Naive thymus-derived CD4-positive, alpha-beta T cell (primary cell): ENCODE data around the gene CAMK2N1. TPM values are rescaled to one million over a fixed set of nuclear protein-coding genes. Genes with fewer than 3 reads are reported as not detected.
A peak's percentile ranks its signal among the peaks of the same experiment; 100 is the strongest.

Experiments
- ATAC-seq: fragments of 150-1000 bp; cut with Tn5 transposase; 2 replicates; pipeline ENCODE4 v1.10.0; 2021; ENCODE audit warnings: mild to moderate bottlenecking, moderate library complexity
- CTCF ChIA-PET: fragments of 350-600 bp; sonication (Branson Sonifier 250); formaldehyde crosslinking; loops from one replicate; lab custom pipeline; 2021; ENCODE audit warnings: antibody characterized with exemption; lab: Charles Lee
- POLR2A ChIA-PET: fragments of 350-600 bp; sonication (Branson Sonifier 250); formaldehyde crosslinking; loops from one replicate; lab custom pipeline; 2021; ENCODE audit warnings: antibody characterized with exemption, inconsistent platforms; lab: Charles Lee
- DNase-seq, 9 donors: peaks; one replicate each; pipeline versions ENCODE4 v3.0.0 to v3.0.0-alpha.2; 2020 to 2022; ENCODE audit warnings: mixed read lengths in 1 of 9
- H3K27ac ChIP-seq: one replicate; pipeline ENCODE4 v1.7.0; 2013; ENCODE audit warnings: mild to moderate bottlenecking, low read depth, low read length, moderate library complexity
- H3K27me3 ChIP-seq, 2 donors: one replicate each; pipeline ENCODE4 v1.7.0; 2013; ENCODE audit warnings: low read length in 2 of 2, mild to moderate bottlenecking in 2 of 2, moderate library complexity in 2 of 2; ENCODE audit not compliant: control insufficient read depth in 2 of 2, insufficient read depth in 2 of 2
- H3K36me3 ChIP-seq, 3 experiments: 1 replicate in 2 of 3; 2 replicates in 1 of 3; pipeline ENCODE4 v1.7.0; 2013; ENCODE audit warnings: low read length in 3 of 3, mild to moderate bottlenecking in 3 of 3, moderate library complexity in 1 of 3; ENCODE audit not compliant: insufficient read depth in 3 of 3, control insufficient read depth in 2 of 3
- H3K4me1 ChIP-seq, 2 donors: one replicate each; pipeline ENCODE4 v1.7.0; 2013; ENCODE audit warnings: low read length in 2 of 2, mild to moderate bottlenecking in 2 of 2, moderate library complexity in 1 of 2; ENCODE audit not compliant: control insufficient read depth in 2 of 2, insufficient read depth in 2 of 2
- H3K4me3 ChIP-seq: 2 replicates; pipeline ENCODE4 v1.7.0; 2013; ENCODE audit warnings: mild to moderate bottlenecking, low read length
- H3K9me3 ChIP-seq, 3 experiments: 1 replicate in 2 of 3; 2 replicates in 1 of 3; pipeline ENCODE4 v1.7.0; 2013; ENCODE audit warnings: low read length in 3 of 3; ENCODE audit not compliant: control insufficient read depth in 2 of 3
- H3K27ac Mint-ChIP-seq, 9 donors: one replicate each; pipeline ENCODE4 v1.8.0; 2020 to 2022; ENCODE audit warnings: mixed read lengths in 9 of 9, mild to moderate bottlenecking in 8 of 9, moderate library complexity in 5 of 9, inconsistent platforms in 2 of 9
- H3K27me3 Mint-ChIP-seq, 5 donors: one replicate each; pipeline ENCODE4 v1.8.0; 2021 to 2022; ENCODE audit warnings: mixed read lengths in 5 of 5, mild to moderate bottlenecking in 1 of 5
- H3K36me3 Mint-ChIP-seq, 5 donors: one replicate each; pipeline ENCODE4 v1.8.0; 2020 to 2022; ENCODE audit warnings: mixed read lengths in 5 of 5, mild to moderate bottlenecking in 3 of 5, inconsistent platforms in 1 of 5
- H3K4me1 Mint-ChIP-seq, 7 donors: one replicate each; pipeline ENCODE4 v1.8.0; 2020 to 2022; ENCODE audit warnings: mixed read lengths in 7 of 7, mild to moderate bottlenecking in 3 of 7, inconsistent platforms in 1 of 7
- H3K4me3 Mint-ChIP-seq, 10 donors: one replicate each; pipeline ENCODE4 v1.8.0; 2020 to 2022; ENCODE audit warnings: mild to moderate bottlenecking in 10 of 10, mixed read lengths in 10 of 10, moderate library complexity in 6 of 10, inconsistent platforms in 2 of 10
- H3K9me3 Mint-ChIP-seq, 11 donors: one replicate each; pipeline ENCODE4 v1.8.0; 2020 to 2022; ENCODE audit warnings: mixed read lengths in 11 of 11, mild to moderate bottlenecking in 4 of 11, inconsistent platforms in 1 of 11, moderate library complexity in 1 of 11
- intact Hi-C, 2 donors: fragments of 100-400 bp; cut with micrococcal nuclease; formaldehyde crosslinking; loops; one replicate each; pipeline ENCODE4 v1.15.1; 2023
- polyA plus RNA-seq, 2 donors: library from polyadenylated mRNA; unstranded; fragments of 300-500 nt; fragmentation: Illumina TruSeq; gene quantifications; one replicate each; pipeline ENCODE4 v1.2.3, GENCODE V29; 2021
- total RNA-seq, 6 experiments: library from RNA in 5 of 6; stranded (reverse) in 5 of 6; gene quantifications; 1 replicate in 5 of 6; 2 replicates in 1 of 6; pipeline ENCODE4 v1.2.3 and lab custom pipeline; 2021 to 2026

Gene CAMK2N1
- total and polyA plus RNA-seq, 7 experiments from 2014 or later: 0.08 to 3.8 (median 2.4) TPM

DNA sequence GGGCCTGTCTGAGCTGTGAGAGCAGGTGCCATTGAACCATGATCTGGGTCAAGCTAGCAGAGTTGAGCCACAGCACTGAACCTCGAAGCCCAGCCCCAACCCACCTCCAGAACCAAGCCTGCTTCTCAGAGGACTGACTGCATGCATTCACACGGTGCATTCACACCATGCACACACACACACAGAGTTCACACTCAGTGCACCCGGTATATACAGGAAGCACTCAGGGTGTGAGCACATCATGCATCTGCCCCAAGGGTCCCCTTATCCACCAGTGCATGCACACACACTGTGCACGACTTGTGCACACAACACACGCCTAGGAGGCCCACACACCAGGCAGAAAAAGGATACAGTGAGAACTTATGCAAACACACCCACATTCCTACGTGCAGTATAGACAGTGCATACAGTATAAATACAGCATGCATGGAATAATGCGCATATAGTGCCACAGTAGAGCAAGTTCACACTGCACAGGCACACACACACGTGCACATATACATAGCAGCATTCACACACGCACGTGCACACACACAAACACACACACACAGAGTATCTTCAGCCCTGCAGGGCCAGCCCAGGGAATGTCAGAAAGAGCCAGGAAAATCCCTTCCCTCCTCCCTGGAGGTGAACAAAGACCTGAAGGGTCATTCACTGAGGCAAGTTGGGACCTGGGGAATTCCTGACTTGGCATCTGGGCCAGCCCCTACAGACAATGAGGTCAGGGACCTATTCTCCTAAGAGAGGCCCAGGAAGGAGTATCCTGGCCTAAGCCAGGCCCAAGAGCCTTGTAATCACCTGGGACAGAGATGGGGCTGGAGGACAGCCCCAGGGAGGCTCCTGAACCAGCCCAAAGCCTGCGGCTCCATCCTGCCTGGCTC is 42.1 kb downstream of the CAMK2N1 start:
- Mint-ChIP-seq H3K4me3 (no peak overlapping the region), H3K27ac (no peak overlapping the region), H3K36me3 (no peaks in the 10 kb centered on the region), H3K27me3 (peaks cover 8 to 16% (median 13%) of the 10 kb centered on the region in 5 donors), H3K4me1 (peaks cover 0 to 2% (median 0%) of the 10 kb centered on the region in 7 donors), H3K9me3 (no peaks in the 10 kb centered on the region)
- intact Hi-C loops: no loop called here
- H3K27me3 ChIP-seq: no peaks in the 10 kb centered on the region
- no peak for DNase-seq
- H3K36me3 ChIP-seq: no peaks in the 10 kb centered on the region
- ChIA-PET POLR2A (interaction anchor here (1.1 kb wide), 1 partner anchor 21 kb away, joined by 3 read pairs; no protein-coding TSS in a partner anchor), CTCF (no interaction called here)
- H3K27ac ChIP-seq: no peak overlapping the region
- peak; percentile 8 for ATAC-seq
- no peaks in the 10 kb centered on the region for H3K9me3 ChIP-seq
- H3K4me1 ChIP-seq: no peaks in the 10 kb centered on the region
- no peak overlapping the region for H3K4me3 ChIP-seq

DNA sequence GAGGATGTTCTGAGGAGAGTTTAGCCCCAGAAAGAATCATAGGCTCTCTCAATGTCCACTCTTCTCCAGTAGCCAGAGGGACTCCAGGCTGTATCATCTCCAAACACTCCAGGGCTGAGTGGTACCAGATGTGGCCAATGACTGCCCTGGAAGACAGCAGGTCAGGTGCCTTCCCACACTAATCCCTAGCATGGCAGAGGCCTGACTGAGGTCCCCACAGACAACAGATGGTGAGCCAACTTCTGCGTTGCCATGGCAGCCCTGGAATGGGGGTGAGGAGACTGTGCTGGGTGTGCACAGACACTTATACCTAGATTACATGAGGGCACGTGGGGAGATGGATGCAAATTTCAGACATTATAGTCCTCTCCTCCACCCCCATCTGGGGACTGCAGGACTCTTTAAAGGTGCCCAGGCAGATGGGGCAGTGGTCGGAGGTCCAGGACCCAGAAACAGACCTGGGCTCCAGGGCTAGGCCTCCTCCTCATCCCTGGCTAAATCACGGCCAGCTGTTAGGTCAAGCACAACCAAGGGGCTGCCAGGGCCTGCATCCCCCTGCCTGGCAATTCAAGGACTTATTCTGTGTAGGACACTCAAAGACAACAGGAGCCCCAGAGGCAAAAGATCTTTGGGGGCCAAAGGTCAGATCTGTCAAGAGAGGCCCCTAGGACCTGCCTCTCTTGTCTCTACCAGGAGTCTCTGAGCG is 42.9 kb downstream of the CAMK2N1 start:
- no peak overlapping the region for H3K27ac Mint-ChIP-seq

DNA sequence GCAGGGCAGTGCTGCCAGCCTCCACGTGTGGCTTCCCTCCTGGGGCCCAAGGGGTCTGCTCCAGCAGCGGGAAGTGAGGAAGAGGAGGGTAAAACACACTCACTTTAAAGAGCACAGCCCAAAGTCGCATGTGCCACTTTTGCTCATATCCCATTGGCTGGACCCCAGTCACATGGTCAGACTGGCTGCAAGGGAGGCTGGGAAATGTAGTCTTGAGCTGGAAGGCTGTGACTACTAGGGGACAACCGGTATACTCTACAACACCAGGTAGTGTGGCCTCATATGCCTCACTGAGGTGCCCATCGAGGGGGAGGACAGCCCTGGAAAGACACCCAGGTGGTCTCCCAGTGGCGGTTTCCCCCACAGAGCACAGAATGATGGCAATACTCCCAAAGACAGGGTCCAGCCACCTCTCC is 45.2 kb downstream of the CAMK2N1 start:
- H3K4me1 Mint-ChIP-seq: peaks cover 0 to 2% (median 0%) of the 10 kb centered on the region in 7 donors
- ATAC-seq (peak; percentile 74), DNase-seq (peak in 7 of 9 donors; percentile 2 to 39 (median 29))
- H3K4me1 ChIP-seq: no peaks in the 10 kb centered on the region
- ChIA-PET CTCF (no interaction called here), POLR2A (no interaction called here)
- no peaks in the 10 kb centered on the region for H3K36me3 Mint-ChIP-seq
- intact Hi-C loops: no loop called here
- H3K27ac Mint-ChIP-seq: no peak overlapping the region
- H3K9me3 Mint-ChIP-seq: no peaks in the 10 kb centered on the region
- H3K27ac ChIP-seq: no peak overlapping the region
- no peak overlapping the region for H3K4me3 ChIP-seq
- no peak overlapping the region for H3K4me3 Mint-ChIP-seq
- H3K36me3 ChIP-seq: no peaks in the 10 kb centered on the region
- no peaks in the 10 kb centered on the region for H3K9me3 ChIP-seq
- no peaks in the 10 kb centered on the region for H3K27me3 ChIP-seq
- H3K27me3 Mint-ChIP-seq: peaks cover 5 to 12% (median 5%) of the 10 kb centered on the region in 5 donors

More for the DNA sequence above, 42.9 kb downstream of the CAMK2N1 start:
- POLR2A ChIA-PET: interaction anchor here (1.1 kb wide), 1 partner anchor 20 kb away, joined by 3 read pairs; no protein-coding TSS in a partner anchor
- H3K9me3 ChIP-seq: no peaks in the 10 kb centered on the region
- no peak overlapping the region for H3K4me3 Mint-ChIP-seq
- DNase-seq (no peak), ATAC-seq (no peak)
- no peak overlapping the region for H3K4me3 ChIP-seq
- H3K27me3 Mint-ChIP-seq: peaks cover 8 to 13% (median 9%) of the 10 kb centered on the region in 5 donors
- CTCF ChIA-PET: no interaction called here
- H3K4me1 Mint-ChIP-seq: peaks cover 0 to 2% (median 0%) of the 10 kb centered on the region in 7 donors
- H3K9me3 Mint-ChIP-seq: no peaks in the 10 kb centered on the region
- no peak overlapping the region for H3K27ac ChIP-seq
- no peaks in the 10 kb centered on the region for H3K36me3 Mint-ChIP-seq
- H3K36me3 ChIP-seq: no peaks in the 10 kb centered on the region
- H3K27me3 ChIP-seq: no peaks in the 10 kb centered on the region
- intact Hi-C loops: no loop called here
- H3K4me1 ChIP-seq: no peaks in the 10 kb centered on the region

DNA sequence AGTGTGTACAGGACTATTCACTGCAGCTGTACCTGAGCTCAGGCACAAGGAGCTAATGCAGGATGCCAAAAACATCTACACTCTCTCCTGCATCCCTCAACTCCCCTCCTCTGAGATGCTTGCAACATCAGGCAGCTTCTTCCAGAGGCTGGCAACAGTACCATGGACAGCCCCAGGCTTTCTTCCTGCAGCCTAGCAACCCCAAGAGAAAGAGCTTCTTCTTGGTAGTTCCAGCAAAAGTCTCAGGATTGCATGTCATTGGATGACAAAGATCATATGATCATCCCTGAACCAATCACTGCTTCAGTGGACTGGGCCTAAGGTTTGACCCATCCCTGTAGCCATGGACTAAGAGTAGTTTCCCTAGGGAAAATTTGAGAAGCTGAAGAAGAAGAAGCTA is 46.7 kb downstream of the CAMK2N1 start:
- Histone ChIP-seq H3K4me3 (no peak overlapping the region), H3K4me1 (no peaks in the 10 kb centered on the region), H3K27me3 (no peaks in the 10 kb centered on the region), H3K36me3 (no peaks in the 10 kb centered on the region), H3K27ac (no peak overlapping the region), H3K9me3 (no peaks in the 10 kb centered on the region)
- ChIA-PET CTCF (interaction anchor here (0.6 kb wide), 1 partner anchor 204 kb away, joined by 4 read pairs; no protein-coding TSS in a partner anchor), POLR2A (no interaction called here)
- no peaks in the 10 kb centered on the region for H3K36me3 Mint-ChIP-seq
- intact Hi-C loops: no loop called here
- no peak for DNase-seq
- no peak for ATAC-seq
- H3K27ac Mint-ChIP-seq: no peak overlapping the region
- no peaks in the 10 kb centered on the region for H3K9me3 Mint-ChIP-seq
- peaks cover 5 to 27% (median 18%) of the 10 kb centered on the region in 5 donors for H3K27me3 Mint-ChIP-seq
- H3K4me3 Mint-ChIP-seq: no peak overlapping the region
- H3K4me1 Mint-ChIP-seq: peaks cover 0 to 2% (median 0%) of the 10 kb centered on the region in 7 donors

DNA sequence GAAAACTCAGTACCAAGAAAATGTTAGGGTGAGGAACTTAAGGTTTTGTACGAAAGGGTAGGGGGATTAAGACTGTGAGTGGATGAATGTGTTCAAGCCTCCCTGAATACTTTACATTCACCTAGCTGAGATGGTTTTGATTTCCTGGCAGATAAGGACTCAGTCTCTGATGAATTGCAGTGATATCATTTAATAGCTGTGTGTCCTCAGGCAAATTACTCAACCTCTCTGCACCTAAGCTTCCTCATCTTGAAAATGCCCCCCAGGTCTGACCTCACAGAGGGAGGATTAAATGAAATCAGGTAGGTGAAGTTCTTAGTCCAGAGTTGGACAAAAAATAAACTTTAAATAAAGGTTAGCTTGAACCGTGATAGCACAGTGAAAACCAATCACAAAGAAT is 48.4 kb downstream of the CAMK2N1 start:
- no peaks in the 10 kb centered on the region for H3K27me3 ChIP-seq
- H3K4me3 Mint-ChIP-seq: no peak overlapping the region
- no peaks in the 10 kb centered on the region for H3K9me3 Mint-ChIP-seq
- H3K27ac Mint-ChIP-seq: no peak overlapping the region
- H3K36me3 Mint-ChIP-seq: no peaks in the 10 kb centered on the region
- no peak overlapping the region for H3K4me3 ChIP-seq
- intact Hi-C loops: no loop called here
- no peak overlapping the region for H3K27ac ChIP-seq
- H3K9me3 ChIP-seq: no peaks in the 10 kb centered on the region
- no peak for ATAC-seq
- H3K27me3 Mint-ChIP-seq: peaks cover 12 to 31% (median 27%) of the 10 kb centered on the region in 5 donors
- no peaks in the 10 kb centered on the region for H3K36me3 ChIP-seq
- peaks cover 0 to 2% (median 0%) of the 10 kb centered on the region in 7 donors for H3K4me1 Mint-ChIP-seq
- no peak for DNase-seq
- CTCF ChIA-PET: no interaction called here
- POLR2A ChIA-PET: no interaction called here
- H3K4me1 ChIP-seq: no peaks in the 10 kb centered on the region

DNA sequence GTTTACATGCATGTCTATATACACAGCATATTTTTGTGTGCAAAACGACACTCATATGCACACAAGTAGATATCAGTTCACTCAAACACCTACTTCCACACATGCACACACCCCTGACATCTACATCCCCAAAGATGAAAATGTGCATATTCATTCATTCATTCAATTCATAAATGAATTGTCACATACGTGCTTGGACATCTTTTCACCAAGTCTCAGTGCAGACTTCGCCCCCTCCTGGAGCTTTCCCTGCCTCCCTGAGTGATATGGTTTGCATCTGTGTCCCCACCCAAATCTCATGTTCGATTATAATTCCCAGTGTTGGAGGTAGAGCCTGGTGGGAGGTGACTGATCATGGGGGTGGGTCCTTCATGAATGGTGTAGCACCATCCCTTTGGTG is 53.1 kb downstream of the CAMK2N1 start:
- DNase-seq: no peak
- Mint-ChIP-seq H3K9me3 (no peaks in the 10 kb centered on the region), H3K36me3 (no peaks in the 10 kb centered on the region), H3K27me3 (peaks cover 29 to 55% (median 52%) of the 10 kb centered on the region in 5 donors), H3K27ac (no peak overlapping the region), H3K4me1 (no peaks in the 10 kb centered on the region), H3K4me3 (no peak overlapping the region)
- no peak overlapping the region for H3K27ac ChIP-seq
- intact Hi-C loops: loop anchor here in 1 of 2 donors (5.0 kb wide), 1 partner anchor 516 kb away; no protein-coding TSS in a partner anchor
- H3K36me3 ChIP-seq: no peaks in the 10 kb centered on the region
- CTCF ChIA-PET: no interaction called here
- POLR2A ChIA-PET: no interaction called here
- no peak for ATAC-seq
- H3K4me1 ChIP-seq: no peaks in the 10 kb centered on the region
- H3K4me3 ChIP-seq: no peak overlapping the region
- no peaks in the 10 kb centered on the region for H3K9me3 ChIP-seq
- no peaks in the 10 kb centered on the region for H3K27me3 ChIP-seq
